HG02970 (cell line): ENCODE measurements around the gene SLC35F4.
"Not testable (repeated sequence)": the region's sequence is repeated elsewhere in the genome, so short reads cannot be mapped to it uniquely, and the experiment has no call there.

Experiments
- ATAC-seq: cut with Tn5 transposase; IDR thresholded peaks from one replicate; pipeline ENCODE4 v1.9.1; 2021; ENCODE audit warnings: mild to moderate bottlenecking, moderate library complexity, moderate number of reproducible peaks; ENCODE audit not compliant: unreplicated experiment, low FRiP score

SLC35F4 gene

DNA sequence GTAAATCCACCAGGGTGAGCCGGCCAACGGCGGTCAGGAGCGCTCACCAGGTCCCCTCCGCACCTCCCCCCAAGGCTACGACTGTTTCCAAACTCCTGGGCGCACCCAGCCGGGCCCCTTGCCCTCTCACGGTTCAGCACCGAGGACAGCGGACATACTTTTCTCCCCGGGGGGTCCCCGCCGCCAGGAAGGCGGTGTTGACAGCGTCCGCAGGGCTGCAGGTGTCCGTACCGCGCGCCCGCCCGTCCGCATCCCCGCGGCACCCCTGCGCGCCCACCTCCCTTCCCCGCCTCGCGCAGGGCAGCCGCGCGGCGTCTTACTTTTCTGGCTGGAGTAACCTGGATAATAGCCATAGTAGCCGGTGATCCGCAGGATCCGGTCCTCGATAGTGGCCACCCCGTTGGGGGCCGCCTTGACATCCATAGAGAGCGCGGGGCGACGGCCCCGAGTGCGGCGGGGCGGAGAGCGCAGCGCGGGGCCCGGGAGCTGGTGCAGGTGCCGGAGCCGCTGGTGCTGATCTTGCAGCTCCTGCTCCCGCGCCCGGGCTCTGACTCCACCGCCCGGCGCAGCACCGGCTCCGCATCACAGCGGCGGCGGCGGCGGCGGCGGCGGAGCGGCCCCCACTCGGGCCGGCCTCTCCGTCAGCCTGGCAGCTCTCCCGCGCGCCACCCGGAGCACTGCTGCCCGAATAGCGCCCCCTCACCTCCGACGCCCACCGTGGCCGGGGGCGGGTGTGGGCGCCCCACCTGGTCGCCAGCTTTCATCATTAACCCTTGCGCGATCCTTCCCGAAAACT lies at the start of gene SLC35F4:
SLC35F4 (minus strand) TSS at position 690 of the 796 bp plus-strand sequence.
- ATAC-seq = no peak

DNA sequence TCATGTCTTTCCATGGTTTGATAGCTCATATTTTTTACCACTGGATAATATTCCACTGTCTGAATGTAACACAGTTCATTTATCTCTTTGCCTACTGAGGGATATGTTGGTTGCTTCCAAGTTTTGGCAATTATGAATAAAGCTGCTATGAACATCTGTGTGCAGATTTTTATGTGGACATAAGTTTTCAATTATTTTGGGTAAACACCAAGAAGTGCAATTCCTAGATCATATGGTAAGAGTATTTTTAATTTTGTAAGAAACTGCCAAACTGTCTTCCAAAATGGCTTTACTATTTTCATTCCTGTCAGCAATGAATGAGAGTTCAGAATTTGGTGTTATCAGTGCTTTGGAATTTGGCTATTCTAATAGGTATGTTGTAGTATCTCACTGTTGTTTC lies 43.7 kb upstream of the SLC35F4 start:
- no peak for ATAC-seq

DNA sequence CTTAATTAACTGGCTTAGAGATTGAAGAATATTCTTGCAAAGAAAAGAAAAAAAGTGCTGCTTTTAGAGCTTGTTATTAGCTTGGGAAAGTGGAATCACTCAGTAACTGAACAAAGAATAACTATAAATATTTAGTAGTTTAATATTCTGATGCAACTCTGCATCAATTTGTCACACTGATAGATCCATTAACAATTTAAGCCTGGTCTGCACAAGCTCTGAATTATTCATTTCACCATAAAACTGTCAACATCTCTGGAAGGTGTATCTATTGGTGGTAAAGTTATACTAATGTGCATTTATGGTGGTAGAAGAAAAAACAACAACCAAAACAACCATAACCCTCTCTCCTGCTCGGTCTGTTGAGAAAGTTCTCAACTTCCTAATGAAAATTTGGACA lies 38.1 kb upstream of the SLC35F4 start:
- ATAC-seq = no peak

DNA sequence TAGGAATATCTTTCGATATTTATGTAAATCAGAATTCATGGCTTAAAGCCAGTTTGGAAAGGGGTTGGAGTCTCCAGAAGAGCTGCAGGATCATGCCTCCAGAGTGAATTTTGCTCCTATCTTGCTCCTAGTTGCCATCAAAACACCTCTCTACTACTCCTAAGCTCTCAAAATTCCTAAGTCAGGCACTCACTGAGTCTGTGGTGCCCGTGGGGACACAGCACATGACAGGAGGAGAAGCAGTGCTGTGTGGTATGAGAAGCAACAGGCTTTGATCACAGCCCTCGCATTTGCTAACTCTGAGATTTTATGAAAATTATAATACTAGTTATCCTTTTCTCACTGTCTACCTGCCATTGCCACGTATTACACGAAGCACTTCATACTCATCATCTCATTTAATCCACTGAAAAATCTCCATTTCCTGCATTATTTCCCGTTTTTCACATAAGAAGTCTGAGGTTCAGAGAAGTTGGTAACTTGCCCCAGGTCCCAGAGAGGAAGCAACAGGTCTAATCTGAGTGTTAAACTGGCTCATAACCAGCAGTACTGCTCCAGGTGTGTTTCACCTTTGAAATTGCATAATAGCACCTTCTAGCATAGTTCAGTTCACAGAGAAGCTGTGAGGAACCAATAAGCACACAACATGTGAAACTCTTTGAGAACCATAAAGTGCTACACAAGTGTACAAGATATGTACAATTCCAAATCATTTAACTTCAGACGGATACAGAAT lies 33.1 kb upstream of the SLC35F4 start:
- ATAC-seq = no peak

DNA sequence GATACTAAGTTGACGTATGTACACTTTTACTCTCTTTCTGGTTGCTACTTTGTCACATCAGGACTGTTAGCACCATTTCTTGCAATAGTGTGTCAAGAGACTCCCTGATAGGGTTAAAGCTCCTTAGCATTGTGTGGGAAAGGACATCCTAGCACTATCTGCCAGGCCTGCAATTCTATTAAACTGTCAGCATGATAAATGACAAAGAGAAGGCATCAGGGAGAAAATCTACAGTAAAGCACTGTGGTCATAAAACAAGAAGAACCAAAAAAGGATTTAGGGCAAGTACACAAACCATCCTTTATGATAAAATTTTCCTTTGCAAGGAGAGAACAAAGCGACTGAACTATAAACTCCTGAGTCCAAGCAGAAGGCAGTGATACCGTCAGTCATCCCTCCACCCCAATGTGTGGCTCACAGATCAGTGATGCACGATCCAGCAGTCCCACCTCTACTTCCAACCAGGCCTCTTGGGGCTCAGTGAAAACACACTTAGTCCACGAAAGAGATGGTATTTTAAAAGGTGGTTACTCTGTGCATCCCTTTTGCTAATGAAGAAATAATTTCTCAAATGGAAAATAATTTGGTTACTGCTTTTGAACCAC lies 31.4 kb upstream of the SLC35F4 start:
- ATAC-seq = no peak

DNA sequence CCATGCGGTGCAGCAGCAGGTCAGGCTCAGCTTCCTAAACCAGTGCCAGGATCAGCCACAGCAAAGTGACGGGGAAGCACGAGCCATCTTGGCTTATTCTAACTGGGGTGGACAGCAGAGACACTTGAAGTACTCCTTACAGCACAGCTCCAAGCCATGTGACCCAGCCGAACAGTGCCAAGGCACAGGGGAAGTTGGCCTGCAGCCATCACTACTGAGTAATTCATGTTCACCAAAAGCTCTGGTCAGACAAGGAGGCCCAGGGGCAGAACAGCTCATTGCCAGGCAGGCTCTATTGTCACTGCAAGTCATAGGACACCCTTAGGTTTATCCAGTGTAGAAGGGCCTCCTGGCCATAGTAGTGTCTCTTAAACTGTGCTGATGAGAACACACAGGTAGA lies 23.4 kb upstream of the SLC35F4 start:
- ATAC-seq = no peak

DNA sequence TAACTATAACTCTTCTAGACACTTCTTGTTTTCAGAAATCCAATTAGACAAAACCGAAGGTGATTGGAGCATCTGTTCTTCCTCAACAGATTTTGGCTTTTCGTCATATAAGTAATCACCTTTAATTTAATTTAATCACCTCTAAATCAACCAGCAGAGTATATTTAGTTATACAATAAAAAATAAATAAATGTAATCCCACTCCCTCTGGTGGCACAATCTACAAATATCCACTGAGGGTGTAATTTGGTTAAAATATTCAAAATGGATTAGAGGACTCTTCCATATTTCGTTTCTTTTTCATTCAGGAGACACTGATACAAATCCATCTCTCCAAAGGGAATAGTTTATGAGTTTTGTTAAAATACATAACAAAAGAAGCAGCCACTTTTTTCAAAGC lies 18.3 kb upstream of the SLC35F4 start:
- no peak for ATAC-seq

DNA sequence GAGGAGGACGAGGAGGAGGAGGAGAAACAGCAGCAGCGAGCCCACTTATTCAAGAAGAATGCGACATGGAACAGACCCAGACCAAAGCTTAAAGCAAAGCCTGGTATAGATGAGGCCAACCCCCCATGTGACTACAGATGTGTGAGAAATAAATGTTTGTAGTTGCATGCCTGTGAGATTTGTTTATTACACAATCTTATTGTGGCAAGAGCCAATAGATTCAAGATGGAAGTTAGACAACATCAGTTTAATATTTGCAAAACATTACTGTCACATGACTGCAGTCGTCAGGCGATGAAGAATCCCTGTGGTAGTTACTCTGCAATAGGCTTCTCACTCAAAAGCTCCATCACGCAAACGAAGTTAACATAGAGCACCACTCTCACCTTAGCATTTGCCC lies 17.2 kb upstream of the SLC35F4 start:
- ATAC-seq = no peak

DNA sequence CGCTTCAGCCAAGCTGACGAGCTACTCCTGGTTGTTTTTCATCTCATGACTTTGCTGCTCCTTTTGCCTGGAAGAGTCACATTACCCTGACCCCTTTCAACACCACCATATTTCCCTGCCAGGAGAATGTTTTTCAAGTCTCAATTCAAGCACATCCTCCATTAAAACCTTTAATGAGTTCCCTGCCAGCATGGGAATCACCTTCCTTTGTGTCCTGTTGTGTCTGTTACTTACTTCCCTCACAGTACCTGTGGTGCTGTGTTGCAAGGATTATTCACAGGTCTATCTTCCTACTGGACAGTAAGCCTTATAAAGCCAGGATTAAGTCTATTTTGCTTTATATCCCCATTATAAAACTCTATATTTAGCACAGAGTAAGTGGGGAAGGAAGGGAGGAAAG lies 13.6 kb upstream of the SLC35F4 start:
- no peak for ATAC-seq

DNA sequence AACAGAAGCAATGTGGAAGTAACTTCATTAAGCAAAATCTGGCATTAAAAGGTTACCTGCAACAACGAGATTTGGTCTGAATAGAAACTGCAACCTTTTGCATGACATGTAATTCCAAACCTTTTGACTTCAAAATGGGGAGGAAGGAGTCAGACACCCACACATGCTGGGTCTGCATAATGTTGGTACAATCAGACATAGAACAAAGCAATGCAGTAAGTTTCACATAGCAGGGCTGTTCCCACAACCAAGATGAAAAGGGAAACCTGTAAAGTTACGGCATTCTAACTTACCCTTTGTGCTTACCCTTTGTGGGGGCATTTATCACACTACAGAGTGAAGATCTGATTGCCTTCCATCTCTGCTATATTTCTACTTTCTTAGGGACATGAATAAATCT lies 10.1 kb upstream of the SLC35F4 start:
- ATAC-seq = no peak

DNA sequence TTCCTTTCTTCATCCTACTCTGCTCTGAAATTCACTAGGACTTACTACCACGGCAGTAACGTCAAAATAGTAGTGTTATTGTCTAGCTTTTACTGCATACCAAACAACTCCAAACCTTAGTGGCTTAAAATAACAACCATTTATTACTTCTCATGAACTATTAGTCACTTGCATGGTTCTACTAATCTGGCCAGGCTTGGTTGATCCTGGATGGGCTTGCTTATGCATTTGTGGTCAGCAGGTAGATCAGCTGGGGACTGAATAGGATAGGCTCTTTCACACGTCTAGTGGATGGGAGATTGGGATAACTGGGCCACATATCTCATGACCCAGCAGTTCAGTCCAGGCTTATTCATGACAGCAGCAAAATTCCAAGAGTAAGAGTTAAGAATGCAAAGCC lies 9.4 kb upstream of the SLC35F4 start:
- ATAC-seq = no peak

DNA sequence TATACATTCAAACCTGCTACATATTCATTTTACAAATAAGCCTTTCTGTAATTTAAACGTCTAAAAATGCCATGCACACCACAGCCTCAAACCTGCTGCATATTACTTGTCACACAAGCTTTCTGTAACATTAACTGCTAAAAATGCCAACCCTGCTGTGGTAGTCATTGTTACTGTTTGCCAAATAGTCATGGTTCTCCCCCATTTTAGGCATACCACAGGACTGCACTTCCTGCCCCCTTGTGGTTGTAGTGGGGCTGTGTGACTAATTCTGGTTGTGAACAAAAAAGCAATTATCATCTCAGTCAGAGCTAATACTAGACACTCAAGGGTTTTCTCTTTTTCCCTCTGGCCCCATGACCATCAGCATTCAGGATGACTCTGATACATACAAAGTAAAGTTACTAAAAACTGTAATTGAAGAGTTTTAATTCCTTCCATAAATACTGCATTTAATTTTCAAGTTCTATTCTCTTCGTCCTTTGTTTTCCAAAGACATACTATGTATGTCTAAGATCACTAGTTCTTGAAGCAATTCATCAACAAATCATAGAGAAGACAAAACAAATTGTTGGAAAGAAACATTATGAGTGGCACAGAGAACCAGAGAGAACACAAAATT lies 5.7 kb upstream of the SLC35F4 start:
- ATAC-seq = no peak

DNA sequence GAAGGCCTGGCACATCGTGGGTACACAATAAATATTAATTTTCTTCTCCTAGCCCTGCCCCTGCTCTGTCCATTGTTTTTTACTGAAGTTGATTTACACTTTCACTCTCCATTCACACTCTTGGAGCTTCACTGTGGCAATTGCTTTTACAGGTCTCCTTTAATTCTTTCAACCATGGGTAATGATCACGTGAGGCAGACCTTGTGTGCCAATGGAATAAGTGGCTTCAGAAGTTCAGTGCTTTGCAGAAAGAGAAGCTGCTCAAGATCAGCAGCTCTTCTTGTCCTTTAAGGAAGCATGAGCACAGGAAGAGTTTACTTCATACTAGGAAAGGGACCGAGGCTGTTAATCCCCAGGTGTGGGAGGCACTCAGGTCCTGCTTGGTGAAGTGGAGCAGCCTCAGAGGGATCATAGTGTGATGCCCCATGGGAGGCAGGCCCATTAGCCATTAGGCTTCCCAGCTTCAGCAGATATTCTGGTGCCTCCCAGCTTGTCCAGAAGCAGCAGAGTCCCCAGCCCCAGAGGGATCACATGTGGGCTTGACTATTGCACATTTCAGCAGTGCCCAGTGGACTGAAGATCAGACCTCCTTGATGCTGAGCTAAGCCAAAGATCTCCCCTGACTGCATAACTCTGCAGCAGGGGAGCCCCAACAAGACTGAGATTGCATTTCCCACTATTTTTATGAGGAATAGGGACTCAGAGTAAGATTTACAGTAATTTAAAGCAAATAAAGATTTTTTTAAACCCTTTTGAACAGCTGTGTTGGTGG lies 5.0 kb upstream of the SLC35F4 start:
- ATAC-seq = no peak

DNA sequence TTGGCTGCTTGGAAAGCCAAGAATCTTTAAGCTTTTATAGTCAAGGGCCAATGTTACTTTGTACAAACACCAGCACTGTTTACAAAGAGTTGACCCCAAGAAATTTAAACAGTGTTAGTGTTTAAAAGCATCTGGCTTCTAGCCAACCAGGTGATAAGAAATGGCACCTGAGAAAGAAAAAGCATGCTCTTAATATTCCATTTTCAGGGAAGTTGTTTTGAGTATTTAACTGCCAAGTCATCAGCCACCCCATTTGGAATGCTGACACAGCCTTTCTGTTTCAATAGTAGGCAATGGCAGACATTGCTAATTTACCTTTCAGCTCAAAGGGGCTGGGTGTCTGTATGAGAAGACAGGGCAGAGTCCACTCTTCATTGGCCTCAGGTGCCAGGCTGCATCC lies 3.7 kb upstream of the SLC35F4 start:
- no peak for ATAC-seq

DNA sequence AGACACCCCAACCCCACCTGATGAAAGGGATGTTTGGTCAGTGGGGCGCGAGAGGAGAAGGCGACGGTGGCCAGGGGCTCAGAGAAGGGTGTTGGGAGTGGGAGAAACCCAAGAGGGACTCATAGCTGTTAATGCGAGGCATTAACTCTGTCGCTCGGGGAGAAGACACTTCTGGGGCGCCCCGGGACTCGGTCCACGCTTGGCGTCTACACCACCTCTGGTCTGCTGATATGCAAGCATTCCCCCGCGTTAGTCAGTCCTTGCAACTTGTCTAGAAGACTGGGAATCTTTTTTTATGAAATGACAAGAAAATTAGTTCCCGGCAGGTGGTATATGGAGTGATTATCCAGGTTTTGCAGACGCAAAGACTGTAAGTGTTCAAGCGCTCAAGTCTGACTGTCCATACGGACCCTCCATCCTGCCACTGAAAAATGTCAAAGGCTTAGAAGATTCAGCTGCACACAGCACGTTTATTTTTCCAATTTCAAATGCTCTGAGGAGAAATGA lies 360 bp upstream of the SLC35F4 start:
- ATAC-seq = no peak

DNA sequence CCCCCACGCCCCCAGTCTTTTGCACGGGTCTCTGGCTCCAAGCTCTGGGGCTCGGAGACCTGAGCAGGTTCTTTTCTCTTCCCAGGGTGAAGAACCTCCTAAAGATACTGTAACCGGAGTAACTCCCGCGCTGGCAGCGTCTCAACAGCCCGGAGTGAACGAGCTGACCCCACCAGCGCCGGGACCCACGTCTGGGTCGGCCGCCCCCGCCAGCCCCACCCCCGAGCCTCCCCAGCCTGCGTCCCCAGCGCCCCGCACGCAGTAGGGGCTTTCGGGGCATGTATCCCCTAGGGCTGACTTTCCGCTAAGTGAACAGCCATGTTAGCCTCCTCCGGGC lies 858 bp downstream of the SLC35F4 start:
- ATAC-seq = no peak

DNA sequence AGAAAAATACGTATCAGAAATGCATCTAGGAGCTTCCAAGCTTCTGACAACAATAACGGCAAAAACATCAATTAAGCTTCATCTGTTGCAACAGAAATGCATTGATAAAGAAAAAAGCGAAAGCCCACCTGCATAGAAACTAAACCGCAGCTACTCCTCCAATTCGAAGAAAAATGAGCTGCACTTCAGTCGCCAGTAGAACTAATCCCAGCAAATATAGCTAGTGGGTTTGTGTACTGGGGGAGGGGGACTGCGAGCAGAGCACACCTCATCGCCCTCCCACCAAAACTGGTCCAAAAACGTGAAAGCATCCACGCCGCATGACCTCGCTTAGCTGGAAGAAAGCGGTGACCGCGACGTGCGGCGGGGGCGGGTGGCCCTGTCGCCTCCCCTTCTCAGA lies 1.2 kb downstream of the SLC35F4 start:
- ATAC-seq = no peak

DNA sequence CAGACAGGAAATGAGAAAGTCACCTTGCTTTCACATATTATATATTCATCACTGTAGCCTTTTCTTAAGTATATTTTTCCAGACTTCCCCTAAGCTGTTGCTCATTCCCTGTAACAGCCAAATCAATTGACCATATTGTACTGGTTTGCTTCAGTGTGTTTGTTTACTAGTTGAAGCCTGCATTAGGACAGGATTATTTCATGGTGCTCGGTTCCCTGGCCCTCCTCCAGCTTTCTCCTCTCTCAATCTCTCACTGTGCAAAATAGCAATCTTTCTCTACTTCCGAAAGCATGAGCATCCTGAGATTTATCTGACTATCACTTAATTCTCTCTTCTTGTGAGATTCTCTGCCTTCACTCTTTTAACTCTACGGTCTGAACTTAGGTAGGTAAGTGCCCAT lies 2.4 kb downstream of the SLC35F4 start:
- no peak for ATAC-seq

DNA sequence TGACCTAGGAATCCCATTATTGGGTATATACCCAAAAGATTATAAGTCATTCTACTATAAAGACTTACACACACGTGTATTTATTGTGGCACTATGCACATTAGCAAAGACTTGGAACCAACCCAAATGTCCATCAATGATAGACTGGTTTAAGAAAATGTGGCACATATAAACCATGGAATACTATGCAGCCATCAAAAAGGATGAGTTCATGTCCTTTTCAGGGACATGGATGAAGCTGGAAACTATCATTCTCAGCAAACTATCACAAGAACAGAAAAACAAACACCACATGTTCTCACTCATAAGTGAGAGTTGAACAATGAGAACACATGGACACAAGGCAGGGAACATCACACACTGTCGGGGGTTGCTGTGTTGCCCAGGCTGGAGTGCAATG lies 10.2 kb downstream of the SLC35F4 start:
- not testable (repeated sequence) for ATAC-seq

DNA sequence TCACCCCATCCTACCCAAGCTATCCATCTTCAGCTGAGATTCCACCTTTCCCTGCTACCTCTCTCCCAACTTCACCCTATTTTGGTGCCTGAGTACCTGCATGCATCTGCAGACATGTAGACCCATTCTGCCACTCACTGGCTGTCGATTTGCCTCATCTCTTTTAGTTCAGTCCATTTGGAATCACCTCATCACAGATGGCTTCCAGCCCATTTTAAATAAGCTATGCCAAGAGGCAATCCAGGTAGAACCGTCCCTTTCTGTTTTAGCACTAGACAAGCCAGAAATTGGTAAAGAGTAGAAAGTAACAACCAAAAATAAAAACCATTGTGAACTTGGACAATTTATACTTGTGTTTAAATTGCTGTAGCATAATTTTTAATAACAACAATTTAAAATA lies 11.3 kb downstream of the SLC35F4 start:
- no peak for ATAC-seq
